SH-SY5Y (cell line): ENCODE results near the gene PROCA1.

ENCODE experiments used
- GATA2 ChIP-seq: IDR thresholded peaks from 2 replicates; pipeline ENCODE4 v1.6.1; 2011; ENCODE audit warnings: mild to moderate bottlenecking, low read depth, low read length
- GATA3 ChIP-seq: IDR thresholded peaks from 2 replicates; pipeline ENCODE4 v1.6.1; 2011; ENCODE audit warnings: low read depth, mild to moderate bottlenecking, low read length, moderate library complexity

DNA sequence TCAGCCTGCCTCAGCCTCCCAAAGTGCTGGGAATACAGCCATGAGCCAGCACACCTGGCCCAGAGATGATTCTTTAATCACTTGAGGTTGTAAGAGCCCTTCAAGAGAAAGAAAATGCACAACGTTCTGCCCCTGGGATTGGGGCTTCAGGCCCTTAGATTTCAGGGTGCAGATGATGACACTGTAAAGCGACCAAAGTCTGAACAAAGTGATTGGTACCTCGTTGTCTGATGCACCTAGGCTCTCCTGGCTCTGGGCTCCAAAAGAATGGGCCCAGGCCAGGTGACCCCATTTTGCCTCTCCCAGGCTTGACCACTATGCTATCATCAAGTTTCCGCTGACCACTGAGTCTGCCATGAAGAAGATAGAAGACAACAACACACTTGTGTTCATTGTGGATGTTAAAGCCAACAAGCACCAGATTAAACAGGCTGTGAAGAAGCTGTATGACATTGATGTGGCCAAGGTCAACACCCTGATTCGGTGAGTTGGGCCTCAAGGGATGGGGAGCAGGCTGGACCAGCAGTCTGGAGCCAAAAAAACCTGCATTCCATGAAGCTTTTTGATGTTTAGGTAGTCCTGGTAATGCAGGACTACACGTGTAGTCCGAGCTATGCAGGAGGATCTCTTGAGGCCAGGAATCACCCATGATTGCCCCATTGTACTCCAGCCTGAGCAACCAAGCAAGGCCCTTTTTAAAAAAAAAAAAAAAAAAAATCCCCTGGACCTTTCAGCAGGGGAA is 10.9 kb upstream of the PROCA1 start:
- TF ChIP-seq GATA2 (no peak), GATA3 (no peak)
